ENCODE results near the gene CCND2. TPM values are rescaled to one million over a fixed set of nuclear protein-coding genes. Genes with fewer than 3 reads are reported as not detected.

The CCND2 gene
- total and polyA plus RNA-seq, 7 donors, result 7.8 to 178 (median 98.7) TPM

GRCh38 chr12:4288296-4289131 is 15.0 kb downstream of the CCND2 start:
- no peaks in the 10 kb centered on the region for H3K27me3 ChIP-seq
- H3K36me3 ChIP-seq, result peaks cover 16 to 66% (median 26%) of the 10 kb centered on the region in 4 donors
- 73 to 75% methylated on average over 20 of the region's 20 CpGs for WGBS, 2 donors
- peaks cover 0 to 94% (median 82%) of the 10 kb centered on the region in 4 donors for H3K4me1 ChIP-seq
- intact Hi-C loops (cut with DNase I), result no loop called here
- H3K4me3 ChIP-seq, result peak overlapping the region in 2 of 4 donors; percentile 9 to 20
- TF ChIP-seq, protein P1, sequence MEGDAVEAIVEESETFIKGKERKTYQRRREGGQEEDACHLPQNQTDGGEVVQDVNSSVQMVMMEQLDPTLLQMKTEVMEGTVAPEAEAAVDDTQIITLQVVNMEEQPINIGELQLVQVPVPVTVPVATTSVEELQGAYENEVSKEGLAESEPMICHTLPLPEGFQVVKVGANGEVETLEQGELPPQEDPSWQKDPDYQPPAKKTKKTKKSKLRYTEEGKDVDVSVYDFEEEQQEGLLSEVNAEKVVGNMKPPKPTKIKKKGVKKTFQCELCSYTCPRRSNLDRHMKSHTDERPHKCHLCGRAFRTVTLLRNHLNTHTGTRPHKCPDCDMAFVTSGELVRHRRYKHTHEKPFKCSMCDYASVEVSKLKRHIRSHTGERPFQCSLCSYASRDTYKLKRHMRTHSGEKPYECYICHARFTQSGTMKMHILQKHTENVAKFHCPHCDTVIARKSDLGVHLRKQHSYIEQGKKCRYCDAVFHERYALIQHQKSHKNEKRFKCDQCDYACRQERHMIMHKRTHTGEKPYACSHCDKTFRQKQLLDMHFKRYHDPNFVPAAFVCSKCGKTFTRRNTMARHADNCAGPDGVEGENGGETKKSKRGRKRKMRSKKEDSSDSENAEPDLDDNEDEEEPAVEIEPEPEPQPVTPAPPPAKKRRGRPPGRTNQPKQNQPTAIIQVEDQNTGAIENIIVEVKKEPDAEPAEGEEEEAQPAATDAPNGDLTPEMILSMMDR (IDR thresholded peaks at IDR 0.05), result no peak
- TF ChIP-seq POLR2A (IDR thresholded peaks at IDR 0.05) (no peak), EP300 (IDR thresholded peaks at IDR 0.05) (no peak), POLR2AphosphoS5 (IDR thresholded peaks at IDR 0.05) (no peak)
- DNase-seq, result no peak
- no peaks in the 10 kb centered on the region for H3K9me3 ChIP-seq
- H3K27ac ChIP-seq, result peak overlapping the region; percentile 58 to 86 (median 80)

DNA sequence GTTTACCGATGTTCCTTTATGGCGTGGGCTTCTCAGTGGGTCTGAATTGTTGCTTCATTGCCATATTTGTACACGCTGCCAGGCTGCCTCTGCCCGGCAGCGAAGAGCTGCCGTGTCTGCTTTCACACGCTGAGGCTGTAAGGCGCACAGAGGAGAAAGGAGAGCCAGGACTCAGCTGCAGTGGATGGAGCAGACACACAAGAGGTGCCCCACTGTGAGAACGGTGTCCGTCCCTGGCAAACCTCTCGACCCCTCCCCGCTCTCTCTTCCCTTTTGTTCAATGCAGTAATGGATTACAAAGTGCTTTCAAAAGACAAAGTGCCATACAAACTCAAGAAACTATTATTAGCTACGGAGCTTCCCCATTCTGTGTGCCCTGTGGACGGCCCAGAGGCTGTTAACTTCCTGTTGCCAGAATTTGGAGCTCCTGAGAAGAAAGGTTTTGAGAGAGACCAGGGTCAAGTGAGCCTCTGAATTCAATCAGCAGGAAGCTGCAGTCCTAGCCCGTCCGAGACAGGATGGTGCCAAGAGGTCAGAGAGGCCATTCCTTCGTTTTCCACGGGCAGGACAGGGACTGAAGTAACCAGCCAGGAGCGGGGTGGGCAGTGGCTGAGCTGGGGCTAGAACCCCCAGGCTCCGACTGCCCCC is 15.8 kb downstream of the CCND2 start:
- TF ChIP-seq POLR2AphosphoS5 (IDR thresholded peaks at IDR 0.05), result peak in 1 of 4 donors; percentile 20
- TF ChIP-seq, protein P1 (IDR thresholded peaks at IDR 0.05), result no peak
- H3K27me3 ChIP-seq, result no peaks in the 10 kb centered on the region
- 59 to 73% methylated on average over 20 of the region's 20 CpGs for WGBS, 2 donors
- peaks cover 0 to 94% (median 82%) of the 10 kb centered on the region in 4 donors for H3K4me1 ChIP-seq
- H3K27ac ChIP-seq, result peak overlapping the region; percentile 58 to 86 (median 80)
- intact Hi-C loops (cut with DNase I), result no loop called here
- H3K36me3 ChIP-seq, result peaks cover 12 to 59% (median 22%) of the 10 kb centered on the region in 4 donors
- no peaks in the 10 kb centered on the region for H3K9me3 ChIP-seq
- no peak for DNase-seq
- H3K4me3 ChIP-seq, result peak overlapping the region in 2 of 4 donors; percentile 9 to 20

GRCh38 chr12:4289998-4290790 is 16.6 kb downstream of the CCND2 start:
- TF ChIP-seq, protein P1 (IDR thresholded peaks at IDR 0.05), result no peak
- TF ChIP-seq POLR2A (IDR thresholded peaks at IDR 0.05) (no peak), EP300 (IDR thresholded peaks at IDR 0.05) (no peak), POLR2AphosphoS5 (IDR thresholded peaks at IDR 0.05) (no peak)
- WGBS, 2 donors, result 86 to 88% methylated on average over 28 of the region's 28 CpGs
- peaks cover 12 to 59% (median 17%) of the 10 kb centered on the region in 4 donors for H3K36me3 ChIP-seq
- peak overlapping the region in 1 of 4 donors; percentile 20 for H3K4me3 ChIP-seq
- H3K9me3 ChIP-seq, result no peaks in the 10 kb centered on the region
- H3K27ac ChIP-seq, result peak overlapping the region; percentile 58 to 86 (median 80)
- intact Hi-C loops (cut with DNase I), result no loop called here
- no peaks in the 10 kb centered on the region for H3K27me3 ChIP-seq
- no peak for DNase-seq
- H3K4me1 ChIP-seq, result peaks cover 0 to 98% (median 84%) of the 10 kb centered on the region in 4 donors

- TF ChIP-seq, protein P1 (IDR thresholded peaks at IDR 0.05), result no peak
- TF ChIP-seq POLR2AphosphoS5 (IDR thresholded peaks at IDR 0.05) (no peak), POLR2A (IDR thresholded peaks at IDR 0.05) (no peak), EP300 (IDR thresholded peaks at IDR 0.05) (no peak)
- Histone ChIP-seq H3K4me1 (peaks cover 0 to 91% (median 72%) of the 10 kb centered on the region in 4 donors), H3K9me3 (no peaks in the 10 kb centered on the region), H3K36me3 (peaks cover 0 to 63% (median 6%) of the 10 kb centered on the region in 4 donors), H3K27me3 (no peaks in the 10 kb centered on the region), H3K27ac (peak overlapping the region; percentile 11 to 86 (median 74)), H3K4me3 (no peak overlapping the region)
- intact Hi-C loops (cut with DNase I), result no loop called here
- DNase-seq, result no peak
- 76 to 79% methylated on average over 16 of the region's 16 CpGs for WGBS, 2 donors
Observed at GRCh38 chr12:4292341-4293073, 18.9 kb downstream of the CCND2 start.
